HepG2 (cell line): ENCODE measurements around the gene CEBPG.

Experiments used
- CTCF ChIP-seq: sonication (generic); formaldehyde crosslinking; IDR thresholded peaks from 2 replicates; pipeline ENCODE4 v1.5.0; 2020; ENCODE audit warnings: mild to moderate bottlenecking, missing genetic modification reagents, moderate library complexity
- FOXA3 ChIP-seq: IDR thresholded peaks from 2 replicates; pipeline ENCODE4 v1.6.1; 2016; ENCODE audit warnings: missing genetic modification reagents, missing compliant biosample characterization
- JDP2 ChIP-seq: sonication (generic); formaldehyde crosslinking; IDR thresholded peaks from 2 replicates; pipeline ENCODE4 v1.8.1; 2022; ENCODE audit warnings: missing genetic modification reagents, borderline replicate concordance
- MTF2 ChIP-seq: sonication (generic); formaldehyde crosslinking; IDR thresholded peaks from 2 replicates; pipeline ENCODE4 v1.5.0; 2020; ENCODE audit warnings: missing genetic modification reagents, borderline replicate concordance
- MYC ChIP-seq: sonication (generic); formaldehyde crosslinking; IDR thresholded peaks from 2 replicates; pipeline ENCODE4 v1.9.0; 2021; ENCODE audit warnings: missing genetic modification reagents, borderline replicate concordance
- PLRG1 ChIP-seq: fragments of 450-650 bp; conservative IDR thresholded peaks from 2 replicates; pipeline ENCODE4 v1.6.1; 2016
- RFX5 ChIP-seq: IDR thresholded peaks from 2 replicates; pipeline ENCODE4 v1.6.1; 2011; ENCODE audit warnings: low read depth, low read length, improper control_type of control experiment
- TARDBP ChIP-seq: sonication (generic); formaldehyde crosslinking; IDR thresholded peaks from 2 replicates; pipeline ENCODE4 v1.8.0; 2022; ENCODE audit warnings: mild to moderate bottlenecking, missing genetic modification reagents

- TF ChIP-seq JDP2 (CRISPR knock-in tag) (no peak), CTCF (CRISPR knock-in tag) (no peak), PLRG1 (no peak), RFX5 (no peak), MYC (CRISPR knock-in tag) (no peak), TARDBP (no peak), FOXA3 (CRISPR knock-in tag) (no peak), MTF2 (CRISPR knock-in tag) (no peak)
Measured at GRCh38 chr19:33370783-33371182, 2.7 kb upstream of the CEBPG start.
